Sigmoid colon (tissue), 7 donors: ENCODE results near the gene ZFP36L2. TPM values are rescaled to one million over a fixed set of nuclear protein-coding genes. Genes with fewer than 3 reads are reported as not detected.

ENCODE experiments used
- DNase-seq: peaks from one replicate; pipeline ENCODE4 v3.0.0-alpha.2; 2019
- H3K27ac ChIP-seq, 4 donors: fragments of 200-600 bp; sonication (generic); one replicate each; pipeline ENCODE4 v1.5.1; 2016 to 2019; ENCODE audit warnings: mild to moderate bottlenecking in 1 of 4
- H3K27me3 ChIP-seq, 3 donors: fragments of 200-600 bp; sonication (generic); one replicate each; pipeline ENCODE4 v1.5.1; 2019; ENCODE audit warnings: mild to moderate bottlenecking in 1 of 3
- H3K36me3 ChIP-seq, 4 donors: fragments of 200-600 bp; sonication (generic); one replicate each; pipeline ENCODE4 v1.5.1; 2016 to 2019
- H3K4me1 ChIP-seq, 4 donors: fragments of 200-600 bp; sonication (generic); one replicate each; pipeline ENCODE4 v1.5.1; 2017 to 2019
- H3K4me3 ChIP-seq, 4 donors: fragments of 200-600 bp; sonication (generic); one replicate each; pipeline ENCODE4 v1.5.1; 2017 to 2019; ENCODE audit warnings: mild to moderate bottlenecking in 2 of 4, moderate library complexity in 1 of 4
- H3K9me3 ChIP-seq, 4 donors: fragments of 200-600 bp in 3 of 4; sonication (generic) in 3 of 4; one replicate each; pipeline versions ENCODE4 v1.5.1 to v1.6.1; 2013 to 2019
- EP300 ChIP-seq, 4 donors: sonication (generic); formaldehyde crosslinking; IDR thresholded peaks; one replicate each; pipeline ENCODE4 v1.6.1; 2017; ENCODE audit warnings: antibody characterized with exemption in 4 of 4
- POLR2A ChIP-seq, 2 donors: fragments of 450-650 bp; IDR thresholded peaks; one replicate each; pipeline ENCODE4 v1.6.1; 2016; ENCODE audit warnings: antibody characterized with exemption in 2 of 2, mild to moderate bottlenecking in 2 of 2, moderate library complexity in 2 of 2
- POLR2AphosphoS5 ChIP-seq, 4 donors: sonication (generic); formaldehyde crosslinking; IDR thresholded peaks; one replicate each; pipeline ENCODE4 v1.6.1; 2017; ENCODE audit warnings: antibody characterized with exemption in 4 of 4
- WGBS, 2 donors: extraction: QIAGEN DNeasy Blood & Tissue Kit; methylation state at CpG; one replicate each; pipeline ENCODE4 v1.1.7; 2013; 5-methylcytosine and 5-hydroxymethylcytosine counted together
- intact Hi-C: fragments of 100-400 bp; cut with DNase I; formaldehyde crosslinking; loops from one replicate; pipeline ENCODE4 v1.15.1; 2023
- polyA plus RNA-seq, 3 donors: library from polyadenylated mRNA; stranded (reverse); fragments of 200-250 nt; gene quantifications; one replicate each; pipeline ENCODE4 v1.2.3, GENCODE V29; 2013
- total RNA-seq, 4 donors: library from RNA; depleted of rRNA; stranded (reverse); fragments of >200 nt; gene quantifications; one replicate each; pipeline ENCODE4 v1.1.0, GENCODE V29; 2016
- TF ChIP-seq, protein P1 (sequence below), 4 experiments: fragments of 450-650 bp in 3 of 4; fragments of 200-600 bp in 1 of 4; IDR thresholded peaks; one replicate each; pipeline ENCODE4 v1.5.1; 2016 to 2019; ENCODE audit warnings: antibody characterized with exemption in 4 of 4, mild to moderate bottlenecking in 3 of 4, moderate library complexity in 2 of 4
- donor health status: healthy with polysubstance abuse.
- donor health status: Bipolar disorder and iron deficiency.
- donor health status: healthy.

The ZFP36L2 gene
- total and polyA plus RNA-seq, 7 donors: 59.8 to 120 (median 97.3) TPM

GRCh38 chr2:43267381-43267780, 41.0 kb upstream of the ZFP36L2 start:
- no peak overlapping the region for H3K4me3 ChIP-seq
- no peak for DNase-seq
- peaks cover 0 to 86% (median 70%) of the 10 kb centered on the region in 4 donors for H3K4me1 ChIP-seq
- TF ChIP-seq, protein P1, sequence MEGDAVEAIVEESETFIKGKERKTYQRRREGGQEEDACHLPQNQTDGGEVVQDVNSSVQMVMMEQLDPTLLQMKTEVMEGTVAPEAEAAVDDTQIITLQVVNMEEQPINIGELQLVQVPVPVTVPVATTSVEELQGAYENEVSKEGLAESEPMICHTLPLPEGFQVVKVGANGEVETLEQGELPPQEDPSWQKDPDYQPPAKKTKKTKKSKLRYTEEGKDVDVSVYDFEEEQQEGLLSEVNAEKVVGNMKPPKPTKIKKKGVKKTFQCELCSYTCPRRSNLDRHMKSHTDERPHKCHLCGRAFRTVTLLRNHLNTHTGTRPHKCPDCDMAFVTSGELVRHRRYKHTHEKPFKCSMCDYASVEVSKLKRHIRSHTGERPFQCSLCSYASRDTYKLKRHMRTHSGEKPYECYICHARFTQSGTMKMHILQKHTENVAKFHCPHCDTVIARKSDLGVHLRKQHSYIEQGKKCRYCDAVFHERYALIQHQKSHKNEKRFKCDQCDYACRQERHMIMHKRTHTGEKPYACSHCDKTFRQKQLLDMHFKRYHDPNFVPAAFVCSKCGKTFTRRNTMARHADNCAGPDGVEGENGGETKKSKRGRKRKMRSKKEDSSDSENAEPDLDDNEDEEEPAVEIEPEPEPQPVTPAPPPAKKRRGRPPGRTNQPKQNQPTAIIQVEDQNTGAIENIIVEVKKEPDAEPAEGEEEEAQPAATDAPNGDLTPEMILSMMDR (IDR thresholded peaks at IDR 0.05): no peak
- TF ChIP-seq EP300 (IDR thresholded peaks at IDR 0.05) (no peak), POLR2A (IDR thresholded peaks at IDR 0.05) (no peak), POLR2AphosphoS5 (IDR thresholded peaks at IDR 0.05) (no peak)
- WGBS, 2 donors: 95 to 96% methylated on average over 7 of the region's 7 CpGs
- no peaks in the 10 kb centered on the region for H3K9me3 ChIP-seq
- no peaks in the 10 kb centered on the region for H3K36me3 ChIP-seq
- no peaks in the 10 kb centered on the region for H3K27me3 ChIP-seq
- H3K27ac ChIP-seq: peak overlapping the region; percentile 81 to 87 (median 83)
- intact Hi-C loops: no loop called here

- no peak overlapping the region for H3K4me3 ChIP-seq
- WGBS, 2 donors: 65 to 76% methylated on average over 4 of the region's 4 CpGs
- peak; percentile 86 for DNase-seq
- H3K36me3 ChIP-seq: no peaks in the 10 kb centered on the region
- H3K4me1 ChIP-seq: peaks cover 0 to 86% (median 70%) of the 10 kb centered on the region in 4 donors
- no peaks in the 10 kb centered on the region for H3K9me3 ChIP-seq
- no peaks in the 10 kb centered on the region for H3K27me3 ChIP-seq
- peak overlapping the region; percentile 81 to 87 (median 83) for H3K27ac ChIP-seq
- intact Hi-C loops: no loop called here
- TF ChIP-seq EP300 (IDR thresholded peaks at IDR 0.05) (no peak), POLR2AphosphoS5 (IDR thresholded peaks at IDR 0.05) (no peak), POLR2A (IDR thresholded peaks at IDR 0.05) (no peak)
- TF ChIP-seq, protein P1 (IDR thresholded peaks at IDR 0.05): no peak
Measured at GRCh38 chr2:43266711-43267111, 40.3 kb upstream of the ZFP36L2 start.

DNA sequence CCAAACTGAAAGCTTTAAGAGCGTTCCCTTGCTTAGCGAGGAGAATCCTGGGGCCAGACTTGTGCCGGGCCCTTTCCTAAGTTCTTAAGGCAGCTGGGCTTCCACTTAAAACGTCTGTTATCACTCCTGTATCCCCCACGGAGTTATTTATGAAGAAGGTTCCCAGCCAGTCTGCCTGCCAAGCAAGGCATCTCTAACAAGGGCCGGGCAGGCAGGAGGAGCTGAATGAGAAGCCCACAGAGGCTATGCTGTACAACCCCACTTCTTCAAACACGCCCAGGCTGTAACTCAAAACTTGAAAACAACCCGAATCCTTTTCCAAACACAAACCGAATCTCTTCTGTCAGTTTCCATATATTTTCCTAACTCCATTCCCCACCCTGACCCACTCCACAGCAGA, 39.0 kb upstream of the ZFP36L2 start:
- peak overlapping the region in 2 of 4 donors; percentile 16 to 25 for H3K4me3 ChIP-seq
- H3K4me1 ChIP-seq: peaks cover 0 to 77% (median 69%) of the 10 kb centered on the region in 4 donors
- H3K27ac ChIP-seq: peak overlapping the region; percentile 81 to 87 (median 83)
- no peaks in the 10 kb centered on the region for H3K9me3 ChIP-seq
- no peaks in the 10 kb centered on the region for H3K36me3 ChIP-seq
- intact Hi-C loops: no loop called here
- DNase-seq: peak; percentile 75
- no peak for TF ChIP-seq POLR2A (IDR thresholded peaks at IDR 0.05)
- TF ChIP-seq POLR2AphosphoS5 (IDR thresholded peaks at IDR 0.05): peak in 1 of 4 donors; percentile 50
- WGBS, 2 donors: 80 to 84% methylated on average over 9 of the region's 9 CpGs
- H3K27me3 ChIP-seq: no peaks in the 10 kb centered on the region

GRCh38 chr2:43265001-43265400, 38.6 kb upstream of the ZFP36L2 start:
- WGBS, 2 donors: 73 to 84% methylated on average over 5 of the region's 5 CpGs
- Histone ChIP-seq H3K27ac (peak overlapping the region; percentile 81 to 87 (median 83)), H3K4me3 (peak overlapping the region in 2 of 4 donors; percentile 16 to 25), H3K27me3 (no peaks in the 10 kb centered on the region), H3K4me1 (peaks cover 0 to 73% (median 64%) of the 10 kb centered on the region in 4 donors), H3K9me3 (no peaks in the 10 kb centered on the region), H3K36me3 (no peaks in the 10 kb centered on the region)
- DNase-seq: peak; percentile 78
- TF ChIP-seq POLR2AphosphoS5 (IDR thresholded peaks at IDR 0.05): no peak
- TF ChIP-seq POLR2A (IDR thresholded peaks at IDR 0.05): no peak
- TF ChIP-seq, protein P1 (IDR thresholded peaks at IDR 0.05): no peak
- TF ChIP-seq EP300 (IDR thresholded peaks at IDR 0.05): no peak
- intact Hi-C loops: no loop called here

DNA sequence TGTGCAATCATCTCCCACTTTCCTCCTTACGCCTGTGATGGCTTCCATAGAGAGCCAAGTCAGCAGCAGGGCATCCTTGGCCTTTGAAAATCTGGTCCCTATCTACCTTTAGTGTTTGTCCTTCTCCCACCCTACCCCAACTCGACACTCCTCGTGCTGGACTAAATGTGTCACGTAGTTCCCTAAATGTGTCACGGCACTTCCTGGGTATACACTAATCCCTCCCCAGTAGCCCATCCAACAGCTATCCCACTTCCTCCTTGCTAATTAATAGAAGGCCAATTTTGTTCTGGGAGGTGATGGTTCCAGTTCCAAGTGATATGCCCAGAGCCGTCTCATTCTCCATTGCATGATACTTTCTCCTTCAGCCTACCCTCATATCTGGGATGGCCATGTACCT, 36.5 kb upstream of the ZFP36L2 start:
- Histone ChIP-seq H3K4me1 (peaks cover 0 to 52% (median 44%) of the 10 kb centered on the region in 4 donors), H3K4me3 (no peak overlapping the region), H3K27me3 (no peaks in the 10 kb centered on the region), H3K9me3 (no peaks in the 10 kb centered on the region), H3K36me3 (no peaks in the 10 kb centered on the region), H3K27ac (no peak overlapping the region)
- DNase-seq: no peak
- TF ChIP-seq, protein P1 (IDR thresholded peaks at IDR 0.05): no peak
- no peak for TF ChIP-seq EP300 (IDR thresholded peaks at IDR 0.05)
- TF ChIP-seq POLR2AphosphoS5 (IDR thresholded peaks at IDR 0.05): no peak
- TF ChIP-seq POLR2A (IDR thresholded peaks at IDR 0.05): no peak
- 92 to 95% methylated on average over 6 of the region's 6 CpGs for WGBS, 2 donors
- intact Hi-C loops: no loop called here
